K562 (cell line): ENCODE data around the gene CDC42EP1. TPM values are rescaled to one million over a fixed set of nuclear protein-coding genes. Genes with fewer than 3 reads are reported as not detected.

Source experiments
- ATF1 ChIP-seq, 2 experiments: fragments of 450-650 bp in 1 of 2; IDR thresholded peaks; 2 replicates each; pipeline ENCODE4 v1.6.1; 2016; ENCODE audit warnings: missing compliant biosample characterization in 1 of 2, missing genetic modification characterization in 1 of 2
- BRD9 ChIP-seq: fragments of 450-650 bp; IDR thresholded peaks from 2 replicates; pipeline ENCODE4 v1.6.1; 2018; ENCODE audit warnings: low read depth; ENCODE audit not compliant: partially characterized antibody
- BRF1 ChIP-seq: IDR thresholded peaks from 3 replicates; pipeline ENCODE4 v1.6.1; 2011; ENCODE audit warnings: borderline replicate concordance, mild to moderate bottlenecking; ENCODE audit not compliant: insufficient read length; ENCODE audit errors: extremely low read depth
- CBFA2T2 ChIP-seq: fragments of 450-650 bp; conservative IDR thresholded peaks from 2 replicates; pipeline ENCODE4 v1.6.1; 2017; ENCODE audit warnings: mild to moderate bottlenecking
- ELF2 ChIP-seq: fragments of 250-450 bp; sonication (Bioruptor Pico); IDR thresholded peaks from 2 replicates; pipeline ENCODE4 v1.5.0; 2021; ENCODE audit warnings: mild to moderate bottlenecking
- ESRRA ChIP-seq: fragments of 450-650 bp; IDR thresholded peaks from 2 replicates; pipeline ENCODE4 v1.6.1; 2014; ENCODE audit warnings: low read depth, mild to moderate bottlenecking, moderate library complexity, borderline replicate concordance
- GTF2E2 ChIP-seq: fragments of 200-800 bp; sonication (Bioruptor generic); IDR thresholded peaks from 2 replicates; pipeline ENCODE4 v1.6.1; 2016; ENCODE audit warnings: missing genetic modification characterization, missing compliant biosample characterization
- JUNB ChIP-seq: fragments of 450-650 bp; formaldehyde crosslinking; conservative IDR thresholded peaks from 2 replicates; pipeline ENCODE4 v1.4.0; 2020; ENCODE audit warnings: mild to moderate bottlenecking
- NFXL1 ChIP-seq: fragments of 450-650 bp; formaldehyde crosslinking; IDR thresholded peaks from 2 replicates; pipeline ENCODE4 v1.4.0; 2021; ENCODE audit warnings: mild to moderate bottlenecking
- NFYB ChIP-seq: IDR thresholded peaks from 2 replicates; pipeline ENCODE4 v1.6.1; 2011; ENCODE audit warnings: mild to moderate bottlenecking, moderate library complexity; ENCODE audit not compliant: insufficient read length; ENCODE audit errors: extremely low read depth
- NONO ChIP-seq, 2 experiments: fragments of 200-400 bp in 1 of 2; fragments of 450-650 bp in 1 of 2; formaldehyde crosslinking in 1 of 2; IDR thresholded peaks; 2 replicates each; pipeline ENCODE4 v1.6.1; 2017; ENCODE audit warnings: low read depth in 2 of 2, mild to moderate bottlenecking in 2 of 2, moderate library complexity in 2 of 2, low read length in 1 of 2
- NRF1 ChIP-seq, 2 experiments: fragments of 450-650 bp; IDR thresholded peaks in 1 of 2; conservative IDR thresholded peaks in 1 of 2; 2 replicates each; pipeline ENCODE4 v1.6.1; 2014; ENCODE audit warnings: mild to moderate bottlenecking in 2 of 2
- OTX1 ChIP-seq: fragments of 450-650 bp; formaldehyde crosslinking; IDR thresholded peaks from 2 replicates; pipeline ENCODE4 v1.4.0; 2022; ENCODE audit warnings: mild to moderate bottlenecking
- POLR2AphosphoS5 ChIP-seq: IDR thresholded peaks from 2 replicates; pipeline ENCODE4 v1.6.1; 2011; ENCODE audit warnings: mild to moderate bottlenecking, low read depth, low read length, moderate library complexity; ENCODE audit not compliant: control insufficient read depth, insufficient read depth
- TAF15 ChIP-seq: fragments of 200-400 bp; formaldehyde crosslinking; IDR thresholded peaks from 2 replicates; pipeline ENCODE4 v1.6.1; 2017; ENCODE audit warnings: mild to moderate bottlenecking, low read depth, low read length, moderate library complexity
- TEAD1 ChIP-seq, 2 experiments: fragments of 450-650 bp in 1 of 2; sonication (generic) in 1 of 2; formaldehyde crosslinking; IDR thresholded peaks; 2 replicates each; pipeline versions ENCODE4 v1.4.0 to v1.8.0; 2020 to 2022; ENCODE audit warnings: mild to moderate bottlenecking in 2 of 2, missing genetic modification reagents in 1 of 2
- XRCC4 ChIP-seq: IDR thresholded peaks from one replicate; pipeline ENCODE4 v1.6.1; 2011; ENCODE audit not compliant: insufficient read depth, insufficient read length; ENCODE audit errors: extremely low read depth
- ZNF785 ChIP-seq: fragments of 250-450 bp; sonication (Bioruptor Pico); IDR thresholded peaks from 2 replicates; pipeline ENCODE4 v1.4.0; 2020; ENCODE audit warnings: mild to moderate bottlenecking
- polyA plus RNA-seq, 8 experiments: library from polyadenylated mRNA; depleted of rRNA in 4 of 8; stranded (reverse) in 5 of 8; unstranded in 3 of 8; fragments of >200 nt; fragmentation: Nextera tagmentation in 2 of 8; fragmentation: Illumina TruSeq in 1 of 8; extraction: Ambion mirVana in 2 of 8; extraction: Trizol in 1 of 8; gene quantifications; 2 replicates each; pipeline versions ENCODE4 v1.2.1 to v1.2.3, GENCODE V29; 2011 to 2014; ENCODE audit warnings: inconsistent platforms in 1 of 8, missing spikeins in 1 of 8
- total RNA-seq, 7 experiments: library from RNA; depleted of rRNA in 6 of 7; stranded (reverse); fragments of >200 nt in 6 of 7; fragmentation: Illumina TruSeq in 2 of 7; extraction: Trizol in 2 of 7; gene quantifications; 2 replicates each; pipeline versions ENCODE4 v1.2.1 to v1.2.3, GENCODE V29; 2011 to 2021; ENCODE audit warnings: low replicate concordance in 1 of 7
- TF ChIP-seq, protein P1 (sequence below): fragments of 200-800 bp; sonication (Bioruptor generic); IDR thresholded peaks from 2 replicates; pipeline ENCODE4 v1.6.1; 2017; ENCODE audit warnings: missing genetic modification characterization, missing compliant biosample characterization
- TF ChIP-seq, protein P2 (sequence below): fragments of 200-800 bp; sonication (Bioruptor generic); IDR thresholded peaks from 2 replicates; pipeline ENCODE4 v1.6.1; 2017; ENCODE audit warnings: missing genetic modification characterization, missing compliant biosample characterization
- TF ChIP-seq, protein P3 (sequence below), 2 experiments: fragments of 450-650 bp in 1 of 2; sonication (generic) in 1 of 2; formaldehyde crosslinking in 1 of 2; IDR thresholded peaks in 1 of 2; conservative IDR thresholded peaks in 1 of 2; 2 replicates each; pipeline versions ENCODE4 v1.6.1 to v1.8.1; 2016 to 2023; ENCODE audit warnings: mild to moderate bottlenecking in 2 of 2, moderate library complexity in 2 of 2, inconsistent platforms in 1 of 2, missing genetic modification reagents in 1 of 2
- TF ChIP-seq, protein P4 (sequence below): fragments of 250-450 bp; sonication (Bioruptor Pico); IDR thresholded peaks from 2 replicates; pipeline ENCODE4 v1.8.0; 2022; ENCODE audit warnings: moderate library complexity, mild to moderate bottlenecking, inconsistent platforms

Gene CDC42EP1
- total and polyA plus RNA-seq, 9 of the 15 experiments (the other 6 are each of a cell fraction or from before 2014, with no cell fraction given): 0.67 to 70.2 (median 7.3) TPM

DNA sequence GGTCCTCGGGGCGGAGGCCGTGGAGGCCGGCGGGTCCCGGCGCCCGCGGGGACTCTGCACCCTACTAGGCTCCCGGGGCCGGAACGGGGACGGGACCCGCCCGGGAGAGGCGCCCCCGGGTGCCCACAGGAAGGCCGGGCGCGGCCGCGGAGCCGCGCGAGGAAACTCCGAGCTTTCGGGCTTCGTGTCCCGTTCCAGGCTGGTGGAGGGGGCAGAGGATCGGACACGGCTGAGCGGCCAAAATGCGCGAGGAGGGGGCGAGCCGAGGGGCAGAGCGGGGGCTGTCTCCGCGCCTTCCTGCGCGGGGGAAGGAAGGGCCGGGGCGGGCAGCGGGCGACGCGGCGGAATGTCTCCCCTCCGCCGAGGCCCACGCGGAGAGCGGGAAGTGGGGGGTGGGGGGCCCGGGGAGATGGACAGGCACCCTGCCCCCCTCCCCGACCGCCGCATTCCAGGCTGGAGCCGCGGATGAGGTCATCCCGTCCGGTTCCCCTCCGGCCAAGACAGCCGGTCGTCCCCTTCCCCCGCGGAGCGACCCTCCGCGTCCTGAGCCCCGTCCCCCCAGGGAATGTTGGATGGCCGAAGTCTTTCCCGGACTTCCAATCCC lies 430 bp downstream of the CDC42EP1 start (continued):
- TF ChIP-seq NFXL1 (no peak), ESRRA (no peak), ELF2 (no peak), XRCC4 (no peak), TAF15 (no peak), GTF2E2 (tag) (no peak), NFYB (no peak), JUNB (CRISPR knock-in tag) (no peak), TEAD1 (CRISPR knock-in tag; IDR thresholded peaks at IDR 0.05) (peak in 1 of 2 experiments; percentile 75; a peak in 1 of 4 replicates), POLR2AphosphoS5 (peak; percentile 4; the same call in 1 of the 2 replicates), NRF1 (conservative IDR thresholded peaks at IDR 0.05 in 1 of 2, IDR thresholded peaks at IDR 0.05 in 1 of 2) (no peak), BRF1 (no peak), BRD9 (no peak), NONO (IDR thresholded peaks at IDR 0.05; ENCODE audit: low read depth in 2 of 2, low read length in 1 of 2) (peak in 1 of 2 experiments; percentile 45; a peak in 1 of 4 replicates), CBFA2T2 (no peak), ZNF785 (CRISPR knock-in tag) (no peak), OTX1 (no peak), ATF1 (CRISPR knock-in tag; IDR thresholded peaks at IDR 0.05) (no peak), ATF1 (tag; IDR thresholded peaks at IDR 0.05) (no peak)
- TF ChIP-seq, protein P1, sequence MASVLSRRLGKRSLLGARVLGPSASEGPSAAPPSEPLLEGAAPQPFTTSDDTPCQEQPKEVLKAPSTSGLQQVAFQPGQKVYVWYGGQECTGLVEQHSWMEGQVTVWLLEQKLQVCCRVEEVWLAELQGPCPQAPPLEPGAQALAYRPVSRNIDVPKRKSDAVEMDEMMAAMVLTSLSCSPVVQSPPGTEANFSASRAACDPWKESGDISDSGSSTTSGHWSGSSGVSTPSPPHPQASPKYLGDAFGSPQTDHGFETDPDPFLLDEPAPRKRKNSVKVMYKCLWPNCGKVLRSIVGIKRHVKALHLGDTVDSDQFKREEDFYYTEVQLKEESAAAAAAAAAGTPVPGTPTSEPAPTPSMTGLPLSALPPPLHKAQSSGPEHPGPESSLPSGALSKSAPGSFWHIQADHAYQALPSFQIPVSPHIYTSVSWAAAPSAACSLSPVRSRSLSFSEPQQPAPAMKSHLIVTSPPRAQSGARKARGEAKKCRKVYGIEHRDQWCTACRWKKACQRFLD (CRISPR knock-in tag): no peak
- TF ChIP-seq, protein P2, sequence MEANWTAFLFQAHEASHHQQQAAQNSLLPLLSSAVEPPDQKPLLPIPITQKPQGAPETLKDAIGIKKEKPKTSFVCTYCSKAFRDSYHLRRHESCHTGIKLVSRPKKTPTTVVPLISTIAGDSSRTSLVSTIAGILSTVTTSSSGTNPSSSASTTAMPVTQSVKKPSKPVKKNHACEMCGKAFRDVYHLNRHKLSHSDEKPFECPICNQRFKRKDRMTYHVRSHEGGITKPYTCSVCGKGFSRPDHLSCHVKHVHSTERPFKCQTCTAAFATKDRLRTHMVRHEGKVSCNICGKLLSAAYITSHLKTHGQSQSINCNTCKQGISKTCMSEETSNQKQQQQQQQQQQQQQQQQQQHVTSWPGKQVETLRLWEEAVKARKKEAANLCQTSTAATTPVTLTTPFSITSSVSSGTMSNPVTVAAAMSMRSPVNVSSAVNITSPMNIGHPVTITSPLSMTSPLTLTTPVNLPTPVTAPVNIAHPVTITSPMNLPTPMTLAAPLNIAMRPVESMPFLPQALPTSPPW (CRISPR knock-in tag): no peak
- TF ChIP-seq, protein P3, sequence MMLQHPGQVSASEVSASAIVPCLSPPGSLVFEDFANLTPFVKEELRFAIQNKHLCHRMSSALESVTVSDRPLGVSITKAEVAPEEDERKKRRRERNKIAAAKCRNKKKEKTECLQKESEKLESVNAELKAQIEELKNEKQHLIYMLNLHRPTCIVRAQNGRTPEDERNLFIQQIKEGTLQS (IDR thresholded peaks at IDR 0.05): peak; percentile 73
- TF ChIP-seq, protein P3 (CRISPR knock-in tag; conservative IDR thresholded peaks at IDR 0.05): no peak
- TF ChIP-seq, protein P4, sequence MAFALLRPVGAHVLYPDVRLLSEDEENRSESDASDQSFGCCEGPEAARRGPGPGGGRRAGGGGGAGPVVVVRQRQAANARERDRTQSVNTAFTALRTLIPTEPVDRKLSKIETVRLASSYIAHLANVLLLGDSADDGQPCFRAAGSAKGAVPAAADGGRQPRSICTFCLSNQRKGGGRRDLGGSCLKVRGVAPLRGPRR (CRISPR knock-in tag): no peak
